GM10266 (cell line): ENCODE measurements around the gene PRSS57.

Source experiments
- DNase-seq: peaks from one replicate; pipeline ENCODE4 v3.0.0; 2012; ENCODE audit errors: extremely low spot score
- TF ChIP-seq, protein P1 (sequence below): IDR thresholded peaks from 2 replicates; pipeline ENCODE4 v1.5.1; 2012; ENCODE audit warnings: mild to moderate bottlenecking, low read depth; ENCODE audit not compliant: control insufficient read depth, insufficient read depth; ENCODE audit errors: missing control alignments

The PRSS57 gene

DNA sequence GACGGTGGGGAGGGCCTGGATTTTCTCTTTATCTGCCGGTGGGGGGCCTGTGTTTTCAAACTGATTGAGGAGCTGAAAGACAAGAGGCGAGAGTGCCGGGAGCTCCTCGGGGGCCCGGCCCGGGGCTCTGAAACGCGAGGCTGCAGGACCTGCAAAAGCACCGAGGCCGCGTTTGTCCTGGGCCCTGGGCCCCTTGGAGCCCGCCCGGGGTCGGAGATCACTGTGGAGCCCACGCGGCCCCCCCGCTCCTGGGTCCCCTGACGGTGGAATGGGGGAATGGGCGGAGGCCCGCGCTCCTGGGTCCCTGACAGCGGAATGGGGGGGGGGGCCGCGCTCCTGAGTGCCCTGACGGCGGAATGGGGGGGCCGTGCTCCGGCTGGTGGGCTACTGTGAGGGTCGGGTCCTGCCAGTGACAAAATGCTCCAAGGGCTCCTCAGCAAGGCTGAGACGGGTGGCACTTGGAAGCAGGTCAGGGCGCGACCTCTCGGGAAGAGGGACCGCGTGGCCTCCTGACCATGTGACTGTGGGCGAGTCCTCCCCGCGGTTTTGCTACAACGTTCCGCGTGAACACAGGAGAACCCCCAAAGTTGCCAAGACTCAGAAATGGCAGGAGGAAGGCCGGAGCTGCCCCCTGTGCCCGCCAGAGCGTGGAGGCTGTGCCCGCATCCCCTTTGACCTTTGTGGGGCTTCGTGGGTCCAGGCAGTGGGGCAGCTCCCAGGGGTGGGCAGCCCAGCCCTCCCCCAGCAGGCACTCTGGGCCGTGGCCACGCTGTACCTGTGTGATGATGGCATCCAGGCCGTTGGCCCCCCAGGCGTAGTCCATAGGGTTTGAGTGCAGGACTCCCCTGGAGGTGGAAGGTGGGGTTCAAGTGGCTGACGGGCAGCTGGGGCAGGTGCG, 46.1 kb downstream of the PRSS57 start:
- DNase-seq, result peak; percentile 30
- TF ChIP-seq, protein P1, sequence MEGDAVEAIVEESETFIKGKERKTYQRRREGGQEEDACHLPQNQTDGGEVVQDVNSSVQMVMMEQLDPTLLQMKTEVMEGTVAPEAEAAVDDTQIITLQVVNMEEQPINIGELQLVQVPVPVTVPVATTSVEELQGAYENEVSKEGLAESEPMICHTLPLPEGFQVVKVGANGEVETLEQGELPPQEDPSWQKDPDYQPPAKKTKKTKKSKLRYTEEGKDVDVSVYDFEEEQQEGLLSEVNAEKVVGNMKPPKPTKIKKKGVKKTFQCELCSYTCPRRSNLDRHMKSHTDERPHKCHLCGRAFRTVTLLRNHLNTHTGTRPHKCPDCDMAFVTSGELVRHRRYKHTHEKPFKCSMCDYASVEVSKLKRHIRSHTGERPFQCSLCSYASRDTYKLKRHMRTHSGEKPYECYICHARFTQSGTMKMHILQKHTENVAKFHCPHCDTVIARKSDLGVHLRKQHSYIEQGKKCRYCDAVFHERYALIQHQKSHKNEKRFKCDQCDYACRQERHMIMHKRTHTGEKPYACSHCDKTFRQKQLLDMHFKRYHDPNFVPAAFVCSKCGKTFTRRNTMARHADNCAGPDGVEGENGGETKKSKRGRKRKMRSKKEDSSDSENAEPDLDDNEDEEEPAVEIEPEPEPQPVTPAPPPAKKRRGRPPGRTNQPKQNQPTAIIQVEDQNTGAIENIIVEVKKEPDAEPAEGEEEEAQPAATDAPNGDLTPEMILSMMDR, result no peak

DNA sequence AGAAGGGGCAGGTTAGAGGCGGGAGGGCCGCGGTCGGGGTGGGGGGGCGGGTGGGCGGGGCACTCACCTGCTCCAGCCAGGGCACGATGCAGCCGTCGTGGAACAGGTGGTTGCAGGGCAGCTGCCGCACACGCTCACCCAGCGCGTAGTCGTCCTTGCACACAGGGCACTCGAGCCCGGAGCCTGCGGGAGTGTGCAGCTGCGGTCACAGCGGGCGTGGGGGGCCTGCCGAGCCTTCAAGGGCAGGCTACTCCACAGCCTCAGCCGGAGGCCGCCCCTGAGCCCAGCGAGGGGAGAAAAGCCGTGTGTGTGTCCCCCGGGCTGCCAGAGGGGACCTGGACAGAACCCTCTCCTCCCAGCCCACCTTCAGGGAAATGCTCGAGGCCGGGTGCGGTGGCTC, 46.9 kb downstream of the PRSS57 start:
- DNase-seq, result peak; percentile 46
- TF ChIP-seq, protein P1, result no peak

DNA sequence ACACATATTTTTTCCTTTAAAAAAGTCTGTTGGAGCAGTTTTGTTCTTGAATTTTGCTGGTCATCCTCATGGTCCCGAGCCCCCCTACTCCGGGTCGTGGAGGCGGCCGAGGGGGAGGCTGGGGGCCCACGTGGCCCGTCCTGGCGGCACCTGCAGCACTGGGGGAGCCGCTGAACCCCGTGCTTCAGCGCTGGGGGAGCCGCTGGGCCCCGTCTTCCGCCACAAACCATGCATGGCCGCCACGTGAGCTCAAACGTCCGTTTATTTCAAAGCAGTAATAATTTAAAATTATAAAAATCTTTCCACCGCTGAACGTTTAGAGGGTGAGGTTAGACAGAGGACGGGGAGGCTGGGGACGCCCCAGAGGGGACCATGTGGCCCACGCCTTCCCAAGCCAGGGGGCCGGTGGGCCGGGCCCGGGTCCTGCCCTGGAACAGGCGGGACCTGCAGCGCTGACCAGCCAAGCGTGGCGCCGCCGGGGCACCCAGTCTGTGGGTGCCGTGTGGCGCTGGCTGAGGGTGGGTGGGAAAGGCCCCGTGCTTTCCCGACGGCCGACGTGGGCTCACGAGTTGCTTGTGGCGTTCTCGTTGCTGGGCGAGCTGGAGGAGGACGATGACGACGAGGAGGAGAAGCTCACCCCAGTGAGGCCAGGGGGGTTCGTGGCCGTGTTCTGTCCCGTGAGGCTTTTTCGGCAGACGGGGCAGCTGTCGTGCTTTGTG, 47.5 kb downstream of the PRSS57 start:
- DNase-seq, result peak; percentile 58
- TF ChIP-seq, protein P1, result no peak

DNA sequence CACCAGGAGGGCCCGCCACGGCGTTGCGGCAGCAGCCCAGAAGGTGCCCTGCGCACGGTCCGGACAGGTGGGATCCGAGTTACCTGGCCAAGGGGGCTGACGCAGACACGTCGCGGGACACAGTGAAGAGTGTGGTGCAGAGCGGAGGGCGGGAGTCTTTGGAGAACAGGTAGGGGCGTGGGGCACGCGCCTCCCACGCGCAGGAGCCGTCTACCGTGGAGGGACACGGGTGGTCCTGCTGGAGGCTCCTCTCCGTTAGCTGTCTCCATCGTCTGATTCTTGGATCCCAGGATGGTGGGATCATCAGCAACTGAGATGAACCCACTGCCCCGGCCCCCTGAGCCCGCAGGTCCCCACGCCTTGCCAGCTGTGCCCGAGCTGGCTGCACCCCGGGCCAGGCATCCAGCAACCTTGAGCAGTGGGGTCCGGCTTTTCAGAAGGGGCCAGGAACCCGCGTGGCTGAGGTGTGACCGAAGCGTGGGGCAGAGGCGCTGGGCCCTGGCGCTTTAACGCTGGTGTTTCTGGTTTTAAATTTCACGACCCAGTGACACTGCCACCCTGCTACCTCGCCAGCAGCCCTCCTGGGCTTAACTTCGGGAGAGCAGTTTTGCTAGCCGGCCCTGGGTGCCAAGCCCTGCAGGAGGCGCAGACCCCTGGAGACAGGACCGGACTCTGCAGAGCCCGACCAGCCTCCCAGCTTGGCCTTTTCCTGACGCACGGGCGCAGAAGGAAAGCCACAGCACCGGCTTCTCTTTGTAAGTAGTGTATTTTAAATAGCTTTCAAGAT, 48.3 kb downstream of the PRSS57 start:
- peak; percentile 34 for DNase-seq
- TF ChIP-seq, protein P1, result no peak

DNA sequence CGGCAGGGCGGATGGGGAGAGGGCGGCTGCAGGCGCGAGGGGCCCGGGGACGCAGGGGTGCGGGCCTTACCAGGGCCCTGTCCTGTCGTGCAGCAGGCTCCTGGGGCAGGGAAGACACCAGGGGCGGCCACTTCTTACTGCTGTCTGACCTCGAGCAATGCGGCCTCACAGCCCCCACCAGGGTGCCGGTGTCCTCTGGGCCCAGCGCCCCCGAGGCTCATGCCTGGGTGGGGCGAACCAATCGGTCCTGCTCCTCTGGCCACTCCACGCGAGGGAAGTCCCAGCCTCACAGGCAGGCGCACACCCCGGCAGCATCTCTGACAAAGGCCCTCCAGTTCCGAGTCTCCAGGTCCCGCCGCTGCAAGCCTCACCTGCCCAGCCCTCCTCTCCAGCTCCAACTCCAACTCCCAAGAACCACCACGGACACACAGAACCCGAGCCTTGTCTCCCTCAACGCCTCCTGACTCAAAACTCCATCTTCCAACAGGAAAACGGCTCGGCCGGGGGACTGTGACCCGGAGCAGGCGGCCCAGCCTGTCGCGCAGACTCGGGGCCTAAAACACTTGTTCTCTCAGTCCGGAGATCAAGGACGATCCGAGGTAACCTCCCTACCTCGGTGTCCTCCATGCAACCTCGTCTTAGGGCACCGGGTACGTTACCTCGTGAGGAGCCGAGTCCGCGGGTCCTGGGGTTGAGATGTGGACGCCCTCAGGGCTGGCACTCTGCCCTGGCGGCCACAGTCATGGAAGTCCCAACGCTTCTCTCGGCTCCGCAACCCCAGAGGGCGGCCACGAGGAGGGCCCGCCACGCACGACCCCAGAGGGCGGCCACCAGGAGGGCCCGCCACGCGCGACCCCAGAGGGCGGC, 49.1 kb downstream of the PRSS57 start:
- TF ChIP-seq, protein P1, result no peak
- peak; percentile 31 for DNase-seq

DNA sequence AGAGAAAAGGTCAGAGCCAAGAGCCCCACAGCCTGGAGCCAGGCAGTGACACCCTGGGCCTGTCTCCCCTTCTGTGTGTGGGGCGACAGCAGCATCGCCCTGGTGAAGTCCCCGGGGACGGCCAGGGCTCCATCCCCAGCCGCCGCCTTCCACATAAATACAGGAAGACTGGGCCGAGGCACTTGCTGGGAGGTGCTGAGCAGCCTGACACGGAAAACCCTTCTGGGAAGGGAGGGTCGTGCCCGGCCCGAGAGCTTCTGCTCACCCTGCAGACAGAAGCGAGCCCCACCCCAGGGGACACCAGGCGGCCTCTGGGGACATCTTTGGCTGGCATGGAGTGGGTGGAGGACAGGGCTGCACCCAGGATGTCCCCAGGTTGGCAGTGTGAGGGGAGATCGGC, 50.5 kb downstream of the PRSS57 start:
- TF ChIP-seq, protein P1, result no peak
- DNase-seq, result no peak
